Measurements from ENCODE around the gene CRISPLD2.

GRCh38 chr16:84823484-84823883 is 3.7 kb downstream of the CRISPLD2 start:
- TF ChIP-seq GATA2 (IDR thresholded peaks at IDR 0.05; ENCODE audit: low read depth, low read length) (no peak), GATA3 (IDR thresholded peaks at IDR 0.05; ENCODE audit: low read depth, low read length) (no peak)
